WI38 (cell line): ENCODE results near the gene BCKDHA.

ENCODE experiments used
- H3K4me3 ChIP-seq: 2 replicates; pipeline ENCODE4 v1.5.1; 2011; ENCODE audit warnings: low read depth, mild to moderate bottlenecking, control low read depth, low read length
- CTCF ChIP-seq: IDR thresholded peaks from 2 replicates; pipeline ENCODE4 v1.5.1; 2012; ENCODE audit warnings: low read depth, mild to moderate bottlenecking, control low read depth, low read length

Gene BCKDHA

GRCh38 chr19:41426952-41427646 is 29.5 kb downstream of the BCKDHA start, which contains the start of gene B3GNT8:
B3GNT8 (minus strand) TSS chr19:41427374; CDS start chr19:41426778, 596 bp downstream.
- peak within 1 kb of the TSS; percentile 54 for H3K4me3 ChIP-seq
- no peak for TF ChIP-seq CTCF

- peak overlapping the region; percentile 32; the same call in 1 of the 2 replicates for H3K4me3 ChIP-seq
- no peak for TF ChIP-seq CTCF
These were observed 30.2 kb downstream of the BCKDHA start for GRCh38 chr19:41427647-41428480.

- no peak overlapping the region for H3K4me3 ChIP-seq
- no peak for TF ChIP-seq CTCF
These were observed 30.9 kb downstream of the BCKDHA start for GRCh38 chr19:41428481-41428859.

- no peak overlapping the region for H3K4me3 ChIP-seq
- no peak for TF ChIP-seq CTCF
These were observed 33.3 kb downstream of the BCKDHA start for GRCh38 chr19:41430922-41431321.

- TF ChIP-seq CTCF, result no peak
- H3K4me3 ChIP-seq, result no peak overlapping the region
These were observed 34.1 kb downstream of the BCKDHA start for GRCh38 chr19:41431426-41432386.

- no peak overlapping the region for H3K4me3 ChIP-seq
- no peak for TF ChIP-seq CTCF
These were observed 35.6 kb downstream of the BCKDHA start for GRCh38 chr19:41433171-41433570.
